PFSK-1 (cell line): ENCODE measurements around the gene STAMBP. TPM values are rescaled to one million over a fixed set of nuclear protein-coding genes. Genes with fewer than 3 reads are reported as not detected.
"Not testable (repeated sequence)": the region's sequence is repeated elsewhere in the genome, so short reads cannot be mapped to it uniquely, and the experiment has no call there.

Source experiments
- FOXP2 ChIP-seq: optimal IDR thresholded peaks from 2 replicates; pipeline ENCODE3; 2011; ENCODE audit warnings: borderline replicate concordance, control low read depth, inconsistent platforms; ENCODE audit not compliant: insufficient read depth; ENCODE audit errors: extremely low read length, extremely low read depth
- POLR2AphosphoS5 ChIP-seq: IDR thresholded peaks from 2 replicates; pipeline ENCODE4 v1.6.1; 2012; ENCODE audit warnings: low read depth, mild to moderate bottlenecking, control low read depth, low read length, moderate library complexity
- REST ChIP-seq, 2 experiments: IDR thresholded peaks; 2 replicates each; pipeline versions ENCODE4 v1.6.1 to v1.8.0; 2011 to 2012; ENCODE audit warnings: low read depth in 2 of 2, low read length in 2 of 2, control low read depth in 1 of 2, inconsistent platforms in 1 of 2, mild to moderate bottlenecking in 1 of 2, moderate library complexity in 1 of 2; ENCODE audit not compliant: insufficient read depth in 1 of 2
- SIN3A ChIP-seq: IDR thresholded peaks from 2 replicates; pipeline ENCODE4 v1.6.1; 2012; ENCODE audit warnings: mild to moderate bottlenecking, low read length, moderate library complexity, borderline replicate concordance; ENCODE audit not compliant: insufficient read depth
- TAF1 ChIP-seq: IDR thresholded peaks from 2 replicates; pipeline ENCODE4 v1.6.1; 2012; ENCODE audit warnings: low read length, control low read depth, borderline replicate concordance; ENCODE audit not compliant: insufficient read depth
- polyA plus RNA-seq: library from polyadenylated mRNA; unstranded; fragments of >200 nt; gene quantifications from one replicate; pipeline ENCODE4 v1.2.1, GENCODE V29; 2012; ENCODE audit warnings: low read depth, missing spikeins; ENCODE audit not compliant: insufficient read length

STAMBP gene
- 24.5 TPM for polyA plus RNA-seq

- TF ChIP-seq FOXP2, result peak; percentile 21
- TF ChIP-seq REST (IDR thresholded peaks at IDR 0.05; ENCODE audit: insufficient read depth in 1 of 2, low read depth in 2 of 2, low read length in 2 of 2), result no peak
- 0 out of 2 replicates have a peak, but pooled peaks have one; percentile 55 for TF ChIP-seq TAF1
- peak; percentile 94 for TF ChIP-seq POLR2AphosphoS5
Observed at GRCh38 chr2:73828818-73829570, at the start of gene STAMBP. STAMBP (plus strand) TSS chr2:73828961; CDS start chr2:73830857, 1,896 bp downstream.

GRCh38 chr2:73779467-73780236 lies 49.1 kb upstream of the STAMBP start, which contains the start of gene DUSP11:
DUSP11 (minus strand) TSS chr2:73780103; CDS start chr2:73779974, 129 bp downstream.
- TF ChIP-seq FOXP2 (peak; percentile 100), TAF1 (peak; percentile 65; the same call in 1 of the 2 replicates), SIN3A (no peak), REST (IDR thresholded peaks at IDR 0.05; ENCODE audit: insufficient read depth in 1 of 2, low read depth in 2 of 2, low read length in 2 of 2) (peak in 1 of 2 experiments; percentile 27; a peak in 2 of 4 replicates), POLR2AphosphoS5 (peak; percentile 91)

- no peak for TF ChIP-seq REST (IDR thresholded peaks at IDR 0.05; ENCODE audit: insufficient read depth in 1 of 2, low read depth in 2 of 2, low read length in 2 of 2)
- no peak for TF ChIP-seq POLR2AphosphoS5
- no peak for TF ChIP-seq FOXP2
- no peak for TF ChIP-seq TAF1
- TF ChIP-seq SIN3A, result no peak
Observed at GRCh38 chr2:73780237-73780582, 48.6 kb upstream of the STAMBP start.

- TF ChIP-seq TAF1; SIN3A; REST (IDR thresholded peaks at IDR 0.05; ENCODE audit: insufficient read depth in 1 of 2, low read depth in 2 of 2, low read length in 2 of 2): not testable (repeated sequence)
Observed at GRCh38 chr2:73783883-73784282, 44.9 kb upstream of the STAMBP start, which contains the start of gene C2orf78. C2orf78 (plus strand) TSS chr2:73784183; CDS start chr2:73784310, 127 bp downstream.
